Muscle layer of duodenum (tissue), 2 donors: ENCODE results near the gene TGM3.

Source experiments
- H3K27ac ChIP-seq: one replicate; pipeline ENCODE4 v1.7.0; 2013; ENCODE audit warnings: mild to moderate bottlenecking, low read length
- H3K27me3 ChIP-seq: one replicate; pipeline ENCODE4 v1.7.0; 2013; ENCODE audit warnings: low read depth, mild to moderate bottlenecking, control low read depth, low read length
- H3K36me3 ChIP-seq, 2 donors: one replicate each; pipeline ENCODE4 v1.7.0; 2013; ENCODE audit warnings: low read length in 2 of 2, control low read depth in 1 of 2, mild to moderate bottlenecking in 1 of 2; ENCODE audit not compliant: insufficient read depth in 2 of 2, control insufficient read depth in 1 of 2
- H3K4me1 ChIP-seq, 2 donors: one replicate each; pipeline ENCODE4 v1.7.0; 2013; ENCODE audit warnings: low read length in 2 of 2, mild to moderate bottlenecking in 2 of 2, control low read depth in 1 of 2, moderate library complexity in 1 of 2; ENCODE audit not compliant: insufficient read depth in 2 of 2, control insufficient read depth in 1 of 2
- H3K4me3 ChIP-seq, 2 donors: one replicate each; pipeline ENCODE4 v1.7.0; 2013; ENCODE audit warnings: low read length in 2 of 2, low read depth in 1 of 2, mild to moderate bottlenecking in 1 of 2
- H3K9me3 ChIP-seq, 2 donors: one replicate each; pipeline ENCODE4 v1.7.0; 2013; ENCODE audit warnings: low read length in 2 of 2, control low read depth in 1 of 2, mild to moderate bottlenecking in 1 of 2; ENCODE audit not compliant: control insufficient read depth in 1 of 2
- donor health status: healthy.

Gene TGM3

DNA sequence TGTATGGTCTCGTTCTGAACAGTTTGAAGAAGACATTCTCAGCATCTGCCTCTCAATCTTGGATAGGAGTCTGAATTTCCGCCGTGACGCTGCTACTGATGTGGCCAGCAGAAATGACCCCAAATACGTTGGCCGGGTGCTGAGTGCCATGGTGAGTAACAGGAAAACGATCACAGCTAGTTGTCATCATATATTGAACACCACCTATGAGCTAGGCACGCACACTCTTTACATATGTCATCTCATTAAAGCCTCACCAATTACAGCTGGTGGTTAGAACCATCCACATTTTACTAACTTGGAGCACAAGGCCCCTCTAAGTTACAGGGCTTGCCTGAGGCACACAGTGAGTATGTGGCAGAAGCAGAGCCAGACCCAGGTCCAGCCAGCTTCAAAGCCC lies 17.1 kb downstream of the TGM3 start:
- Histone ChIP-seq H3K27me3 (no peaks in the 10 kb centered on the region), H3K4me1 (no peaks in the 10 kb centered on the region), H3K9me3 (no peaks in the 10 kb centered on the region), H3K4me3 (no peak overlapping the region), H3K36me3 (no peaks in the 10 kb centered on the region), H3K27ac (no peak overlapping the region)

DNA sequence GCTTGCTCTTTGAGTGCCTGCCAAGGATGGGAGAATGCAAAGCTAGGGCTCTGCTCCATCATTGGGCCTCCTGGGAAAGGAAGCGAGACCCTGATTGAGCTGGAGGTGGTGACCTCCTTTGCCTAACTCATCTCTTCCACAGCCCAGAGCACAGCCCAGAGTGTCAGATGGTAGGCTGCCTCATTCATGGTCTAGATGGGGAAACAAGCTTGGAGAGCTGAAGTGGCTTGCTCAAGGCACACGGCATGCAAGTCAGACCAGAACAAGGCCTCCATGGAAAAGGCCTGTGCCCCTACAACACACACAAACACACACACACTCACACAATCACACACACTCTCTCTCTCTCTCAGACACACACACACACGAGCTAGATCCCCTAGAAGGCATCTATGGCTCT lies 17.5 kb downstream of the TGM3 start:
- no peak overlapping the region for H3K4me3 ChIP-seq
- no peak overlapping the region for H3K27ac ChIP-seq
- H3K4me1 ChIP-seq = no peaks in the 10 kb centered on the region
- no peaks in the 10 kb centered on the region for H3K9me3 ChIP-seq
- no peaks in the 10 kb centered on the region for H3K27me3 ChIP-seq
- H3K36me3 ChIP-seq = no peaks in the 10 kb centered on the region

DNA sequence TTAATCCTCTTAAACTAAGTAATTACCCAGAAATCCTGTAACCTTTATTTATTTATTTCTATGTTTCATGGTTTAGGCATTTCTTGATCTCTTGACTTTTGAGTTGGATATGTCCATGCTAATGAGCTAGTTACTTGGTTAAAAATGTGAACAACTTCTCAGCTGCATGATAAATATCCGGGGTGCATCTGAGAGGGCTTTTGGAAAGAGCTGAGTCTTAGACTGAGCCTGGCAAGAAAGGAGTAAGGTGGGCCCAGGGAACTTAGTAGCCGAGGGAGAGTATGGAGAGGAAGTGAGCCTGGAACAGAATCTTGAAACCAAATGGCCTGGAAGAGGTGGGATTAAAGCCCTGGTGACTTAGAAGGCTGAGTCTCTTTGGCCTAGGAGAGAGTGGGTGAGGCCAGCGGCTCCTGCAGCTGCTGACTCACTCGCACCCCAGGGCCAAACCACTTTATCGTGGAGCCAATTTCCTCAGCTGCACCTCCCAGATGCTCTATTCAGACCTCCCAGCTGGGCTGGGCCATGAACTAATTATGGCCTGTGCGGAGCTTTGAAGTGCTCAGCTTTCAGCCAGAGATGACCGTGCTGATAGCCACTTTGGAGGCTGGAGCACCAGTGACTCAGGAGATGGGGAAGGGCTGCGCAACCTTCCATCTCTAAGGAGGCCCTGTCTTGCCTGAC lies 19.1 kb downstream of the TGM3 start:
- no peaks in the 10 kb centered on the region for H3K27me3 ChIP-seq
- no peak overlapping the region for H3K4me3 ChIP-seq
- no peaks in the 10 kb centered on the region for H3K4me1 ChIP-seq
- H3K36me3 ChIP-seq = no peaks in the 10 kb centered on the region
- H3K27ac ChIP-seq = no peak overlapping the region
- no peaks in the 10 kb centered on the region for H3K9me3 ChIP-seq

DNA sequence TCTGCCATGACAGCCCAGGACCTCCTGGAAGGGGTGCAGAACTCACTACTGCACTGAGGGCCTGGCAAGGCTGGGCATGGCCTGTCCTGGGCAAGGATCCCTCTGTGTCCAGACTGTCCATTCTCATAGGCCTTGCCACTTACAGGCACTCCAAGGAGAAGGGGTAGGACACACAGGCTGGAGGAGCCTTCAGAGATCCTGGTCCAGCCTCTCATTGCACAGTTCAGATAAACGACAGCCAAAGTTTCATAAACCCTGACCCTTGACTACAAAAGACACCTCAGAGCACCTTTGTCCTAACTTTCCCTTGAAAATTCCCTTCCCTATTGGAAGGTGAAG lies 19.6 kb downstream of the TGM3 start:
- H3K4me1 ChIP-seq = no peaks in the 10 kb centered on the region
- H3K27me3 ChIP-seq = no peaks in the 10 kb centered on the region
- no peak overlapping the region for H3K4me3 ChIP-seq
- H3K27ac ChIP-seq = no peak overlapping the region
- H3K36me3 ChIP-seq = no peaks in the 10 kb centered on the region
- H3K9me3 ChIP-seq = no peaks in the 10 kb centered on the region

DNA sequence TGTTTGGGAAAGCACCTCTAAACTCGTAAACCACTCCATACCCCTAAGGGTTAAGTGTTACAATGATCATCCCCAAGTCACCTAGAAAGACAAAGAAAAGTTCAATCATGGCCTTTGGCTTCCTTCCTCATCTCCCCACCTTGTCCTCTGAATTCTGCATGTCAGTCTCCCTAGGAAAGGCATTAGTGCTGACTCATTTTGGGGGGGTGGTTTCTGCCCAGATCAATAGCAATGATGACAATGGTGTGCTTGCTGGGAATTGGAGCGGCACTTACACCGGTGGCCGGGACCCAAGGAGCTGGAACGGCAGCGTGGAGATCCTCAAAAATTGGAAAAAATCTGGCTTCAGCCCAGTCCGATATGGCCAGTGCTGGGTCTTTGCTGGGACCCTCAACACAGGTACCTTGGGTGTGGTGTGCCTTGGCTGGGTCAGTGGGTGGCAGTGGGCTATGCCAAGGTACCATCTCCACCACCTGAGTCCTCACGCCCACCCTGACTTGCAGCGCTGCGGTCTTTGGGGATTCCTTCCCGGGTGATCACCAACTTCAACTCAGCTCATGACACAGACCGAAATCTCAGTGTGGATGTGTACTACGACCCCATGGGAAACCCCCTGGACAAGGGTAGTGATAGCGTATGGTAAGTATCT lies 21.2 kb downstream of the TGM3 start:
- H3K9me3 ChIP-seq = no peaks in the 10 kb centered on the region
- H3K36me3 ChIP-seq = no peaks in the 10 kb centered on the region
- H3K4me3 ChIP-seq = no peak overlapping the region
- H3K4me1 ChIP-seq = no peaks in the 10 kb centered on the region
- no peak overlapping the region for H3K27ac ChIP-seq
- H3K27me3 ChIP-seq = no peaks in the 10 kb centered on the region

DNA sequence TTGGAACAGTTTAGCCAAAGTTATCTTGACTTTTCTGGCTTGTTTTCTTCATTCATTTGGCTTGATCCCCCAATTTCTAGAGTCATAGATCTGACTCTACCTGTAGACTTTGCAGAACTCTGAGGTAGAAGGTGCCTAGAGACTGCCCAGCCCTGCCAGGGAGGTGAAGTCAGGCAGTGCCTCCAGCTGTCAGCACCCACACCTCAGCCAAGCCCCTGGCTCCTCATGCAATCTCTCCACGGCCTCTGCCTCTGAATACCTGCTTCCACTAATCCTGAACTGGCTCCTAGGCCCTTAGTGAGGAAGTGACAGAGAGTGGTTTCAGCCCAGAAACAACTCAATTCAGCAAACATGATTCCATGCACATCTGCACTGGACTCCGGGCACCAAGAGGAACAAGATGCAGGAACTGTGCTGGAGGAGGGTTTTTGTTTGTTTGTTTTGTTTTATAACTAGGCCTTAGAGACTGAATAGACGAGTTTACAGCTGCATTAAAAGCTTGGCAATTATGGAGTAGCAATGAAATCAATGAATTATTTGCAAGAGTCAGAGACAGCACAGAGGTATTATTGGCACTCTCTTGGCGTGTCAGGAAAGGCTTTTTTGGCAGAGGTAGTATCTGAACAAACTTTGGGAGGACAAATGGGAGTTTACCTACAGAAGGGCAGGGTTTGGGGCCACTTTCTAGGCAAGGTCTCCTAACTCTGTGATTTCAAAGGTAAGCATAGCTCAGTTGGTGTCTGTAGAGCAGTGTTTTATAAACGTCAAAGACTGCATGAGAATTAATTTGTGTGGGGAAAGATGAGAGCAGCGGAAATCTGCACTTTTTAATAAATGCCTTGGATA lies 25.2 kb downstream of the TGM3 start:
- Histone ChIP-seq H3K36me3 (no peaks in the 10 kb centered on the region), H3K27ac (no peak overlapping the region), H3K27me3 (no peaks in the 10 kb centered on the region), H3K9me3 (no peaks in the 10 kb centered on the region), H3K4me3 (no peak overlapping the region), H3K4me1 (no peaks in the 10 kb centered on the region)

DNA sequence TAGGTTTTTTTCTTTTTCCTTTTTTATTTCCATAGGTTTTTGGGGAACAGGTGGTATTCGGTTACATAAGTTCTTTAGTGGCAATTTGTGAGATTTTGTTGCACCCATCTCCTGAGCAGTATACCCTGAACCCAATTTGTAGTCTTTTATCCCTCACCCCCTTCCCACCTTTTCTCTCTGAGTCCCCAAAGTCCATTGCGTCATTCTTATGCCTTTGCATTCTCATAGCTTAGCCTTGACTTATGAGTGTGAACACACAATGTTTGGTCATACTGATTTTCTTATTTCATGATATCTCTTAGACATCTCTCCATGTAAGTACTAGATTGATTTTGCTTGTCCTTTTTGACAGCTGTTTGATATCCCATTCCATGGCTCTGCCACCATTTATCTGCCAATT lies 27.2 kb downstream of the TGM3 start:
- Histone ChIP-seq H3K27me3 (no peaks in the 10 kb centered on the region), H3K27ac (no peak overlapping the region), H3K9me3 (no peaks in the 10 kb centered on the region), H3K4me1 (no peaks in the 10 kb centered on the region), H3K4me3 (no peak overlapping the region), H3K36me3 (no peaks in the 10 kb centered on the region)

DNA sequence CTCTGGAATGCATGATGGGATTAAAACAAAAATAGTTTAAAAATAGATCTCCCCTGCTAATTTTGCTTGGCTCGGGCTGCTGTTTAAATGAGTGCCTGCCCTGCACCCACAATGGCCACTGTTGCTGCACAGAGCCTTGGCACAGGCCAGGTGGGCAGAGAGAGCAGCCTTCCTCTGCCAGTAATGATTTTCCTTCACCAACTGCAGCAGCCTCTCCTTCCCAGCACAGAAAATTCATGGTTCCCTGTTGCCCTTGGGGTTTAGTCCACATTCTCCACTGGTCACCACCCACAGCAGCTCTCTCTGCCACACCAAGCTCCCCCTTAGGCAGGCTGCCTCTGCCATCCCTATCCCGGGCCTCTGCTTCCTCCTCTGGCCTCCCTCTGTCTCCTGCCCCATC lies 30.2 kb downstream of the TGM3 start:
- Histone ChIP-seq H3K27ac (no peak overlapping the region), H3K4me3 (no peak overlapping the region), H3K9me3 (no peaks in the 10 kb centered on the region), H3K36me3 (no peaks in the 10 kb centered on the region), H3K4me1 (no peaks in the 10 kb centered on the region), H3K27me3 (no peaks in the 10 kb centered on the region)

DNA sequence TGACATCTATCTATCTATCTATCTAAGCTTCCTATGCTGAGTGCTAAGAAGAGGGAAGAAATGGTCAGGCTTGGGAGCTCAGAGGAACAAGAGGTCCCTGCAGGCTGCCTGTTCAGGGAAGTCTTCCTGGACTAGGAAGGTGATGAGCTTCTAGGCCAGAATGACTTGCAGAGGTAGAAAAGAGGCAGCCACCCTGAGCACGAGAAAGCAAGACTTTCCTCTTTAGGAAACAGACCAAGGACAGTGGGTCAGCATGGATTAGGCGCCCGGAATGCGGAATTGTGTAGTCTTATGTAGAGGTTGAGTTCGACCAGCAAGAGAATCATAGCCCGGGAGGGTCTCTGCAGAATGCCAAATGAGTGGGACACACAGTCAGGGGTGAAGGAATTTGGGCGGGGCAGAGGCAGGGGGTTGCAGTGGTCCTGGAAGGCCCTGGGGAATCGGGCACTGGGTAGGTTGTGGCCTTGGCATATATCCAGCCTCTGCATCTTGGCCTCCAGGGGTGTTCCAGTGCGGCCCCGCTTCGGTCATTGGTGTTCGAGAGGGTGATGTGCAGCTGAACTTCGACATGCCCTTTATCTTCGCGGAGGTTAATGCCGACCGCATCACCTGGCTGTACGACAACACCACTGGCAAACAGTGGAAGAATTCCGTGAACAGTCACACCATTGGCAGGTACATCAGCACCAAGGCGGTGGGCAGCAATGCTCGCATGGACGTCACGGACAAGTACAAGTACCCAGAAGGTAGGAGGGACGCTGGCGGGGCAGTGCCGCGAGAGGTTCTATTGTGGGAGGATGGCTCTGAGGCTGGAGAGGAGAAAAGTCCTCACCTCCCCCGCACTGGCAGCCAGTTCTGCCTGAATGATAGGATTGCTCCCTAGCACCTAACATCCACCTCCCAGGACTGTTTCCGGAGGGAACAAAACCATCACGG lies 32.1 kb downstream of the TGM3 start:
- no peaks in the 10 kb centered on the region for H3K4me1 ChIP-seq
- H3K27me3 ChIP-seq = no peaks in the 10 kb centered on the region
- no peaks in the 10 kb centered on the region for H3K9me3 ChIP-seq
- no peak overlapping the region for H3K27ac ChIP-seq
- no peak overlapping the region for H3K4me3 ChIP-seq
- no peaks in the 10 kb centered on the region for H3K36me3 ChIP-seq

DNA sequence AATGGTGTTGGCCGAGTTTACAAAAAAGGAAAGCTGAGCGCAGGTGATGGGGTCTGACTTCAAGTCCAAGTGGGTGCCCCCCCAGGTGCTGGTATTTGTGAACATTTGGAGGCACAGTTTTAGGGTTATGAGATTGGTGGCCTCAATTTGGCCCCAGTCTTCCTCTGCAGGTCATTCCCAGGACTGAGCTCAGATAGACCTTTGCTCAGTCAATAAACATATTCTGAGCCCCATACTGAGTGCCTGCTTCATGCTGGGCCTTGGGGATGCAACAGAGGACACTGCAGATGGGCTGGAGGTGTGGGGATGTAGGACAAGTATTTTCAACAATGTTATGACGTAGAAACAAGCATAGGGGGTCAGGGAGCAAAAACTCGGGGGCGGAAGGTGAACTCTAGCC lies 33.5 kb downstream of the TGM3 start:
- no peaks in the 10 kb centered on the region for H3K9me3 ChIP-seq
- H3K4me1 ChIP-seq = no peaks in the 10 kb centered on the region
- no peak overlapping the region for H3K4me3 ChIP-seq
- no peaks in the 10 kb centered on the region for H3K36me3 ChIP-seq
- H3K27me3 ChIP-seq = no peaks in the 10 kb centered on the region
- H3K27ac ChIP-seq = no peak overlapping the region
